ENCODE measurements around the gene GRM8. TPM values are rescaled to one million over a fixed set of nuclear protein-coding genes. Genes with fewer than 3 reads are reported as not detected.

GRM8 gene
- 0.72 and 0.99 TPM in 2 replicates for total RNA-seq
- 0.43 TPM for polyA plus RNA-seq (2012)

GRCh38 chr7:127252778-127253280, at the start of gene GRM8:
Gene GRM8, minus strand, starts transcription at chr7:127252941.
- DNase-seq (ENCODE audit: low read depth) = peak; percentile 24

GRCh38 chr7:127290801-127291361, 38.1 kb upstream of the GRM8 start:
- DNase-seq (ENCODE audit: low read depth) = no peak

- DNase-seq (ENCODE audit: low read depth) = no peak
These were observed 37.4 kb upstream of the GRM8 start for GRCh38 chr7:127290116-127290655.

GRCh38 chr7:127287133-127287532, 34.4 kb upstream of the GRM8 start:
- no peak for DNase-seq (ENCODE audit: low read depth)

GRCh38 chr7:127270093-127270492, 17.4 kb upstream of the GRM8 start:
- DNase-seq (ENCODE audit: low read depth) = no peak

- no peak for DNase-seq (ENCODE audit: low read depth)
These were observed 13.3 kb upstream of the GRM8 start for GRCh38 chr7:127266047-127266446.

GRCh38 chr7:127264219-127264618, 11.5 kb upstream of the GRM8 start:
- DNase-seq (ENCODE audit: low read depth) = no peak

GRCh38 chr7:127258111-127258510, 5.4 kb upstream of the GRM8 start:
- DNase-seq (ENCODE audit: low read depth) = no peak

- no peak for DNase-seq (ENCODE audit: low read depth)
These were observed 4.3 kb upstream of the GRM8 start for GRCh38 chr7:127257086-127257485.

GRCh38 chr7:127256041-127256725, 3.4 kb upstream of the GRM8 start:
- no peak for DNase-seq (ENCODE audit: low read depth)

- DNase-seq (ENCODE audit: low read depth) = no peak
These were observed 1.5 kb upstream of the GRM8 start for GRCh38 chr7:127254163-127254684.

GRCh38 chr7:127253281-127254162, 781 bp upstream of the GRM8 start:
- peak; percentile 73 for DNase-seq (ENCODE audit: low read depth)

GRCh38 chr7:127252377-127252713, 396 bp downstream of the GRM8 start:
- DNase-seq (ENCODE audit: low read depth) = peak; percentile 1

- DNase-seq (ENCODE audit: low read depth) = peak; percentile 2
These were observed 1.0 kb downstream of the GRM8 start for GRCh38 chr7:127251465-127252376.

GRCh38 chr7:127251036-127251464, 1.7 kb downstream of the GRM8 start:
- DNase-seq (ENCODE audit: low read depth) = no peak

- DNase-seq (ENCODE audit: low read depth) = peak; percentile 3
These were observed 2.3 kb downstream of the GRM8 start for GRCh38 chr7:127250312-127251035.

- no peak for DNase-seq (ENCODE audit: low read depth)
These were observed 7.1 kb downstream of the GRM8 start for GRCh38 chr7:127245607-127246006.

- no peak for DNase-seq (ENCODE audit: low read depth)
These were observed 7.7 kb downstream of the GRM8 start for GRCh38 chr7:127245002-127245401.

GRCh38 chr7:127239814-127240213, 12.9 kb downstream of the GRM8 start:
- no peak for DNase-seq (ENCODE audit: low read depth)

- DNase-seq (ENCODE audit: low read depth) = no peak
These were observed 19.1 kb downstream of the GRM8 start for GRCh38 chr7:127233630-127234029.

Data from myocyte (in vitro differentiated cells).